IPS DF 6.9 (cell line): ENCODE data around the gene STK38.

Source experiments
- DNase-seq: peaks from one replicate; pipeline ENCODE4 v3.0.0-alpha.2; 2013; ENCODE audit warnings: low read depth, low spot score
- H3K27ac ChIP-seq: one replicate; pipeline ENCODE4 v1.5.1; 2013; ENCODE audit warnings: low read length, control low read depth
- H3K27me3 ChIP-seq: 2 replicates; pipeline ENCODE4 v1.6.1; 2013; ENCODE audit warnings: mild to moderate bottlenecking, low read length; ENCODE audit not compliant: control insufficient read depth, insufficient read depth
- H3K36me3 ChIP-seq: 2 replicates; pipeline ENCODE4 v1.6.1; 2013; ENCODE audit warnings: low read length; ENCODE audit not compliant: control insufficient read depth, insufficient read depth
- H3K4me1 ChIP-seq: 2 replicates; pipeline ENCODE4 v1.6.1; 2013; ENCODE audit warnings: low read length; ENCODE audit not compliant: control insufficient read depth, insufficient read depth
- H3K4me3 ChIP-seq: 2 replicates; pipeline ENCODE4 v1.5.1; 2013; ENCODE audit warnings: mild to moderate bottlenecking, low read length
- H3K9me3 ChIP-seq: 2 replicates; pipeline ENCODE4 v1.6.1; 2013; ENCODE audit warnings: low read length, inconsistent platforms; ENCODE audit not compliant: control insufficient read depth, insufficient read depth
- WGBS: extraction: QIAGEN DNeasy Blood & Tissue Kit; methylation state at CpG from one replicate; pipeline ENCODE4 v1.1.7; 2013; ENCODE audit warnings: mixed read lengths, missing lambda C conversion rate; ENCODE audit not compliant: insufficient read length, insufficient coverage; 5-methylcytosine and 5-hydroxymethylcytosine counted together

The STK38 gene

DNA sequence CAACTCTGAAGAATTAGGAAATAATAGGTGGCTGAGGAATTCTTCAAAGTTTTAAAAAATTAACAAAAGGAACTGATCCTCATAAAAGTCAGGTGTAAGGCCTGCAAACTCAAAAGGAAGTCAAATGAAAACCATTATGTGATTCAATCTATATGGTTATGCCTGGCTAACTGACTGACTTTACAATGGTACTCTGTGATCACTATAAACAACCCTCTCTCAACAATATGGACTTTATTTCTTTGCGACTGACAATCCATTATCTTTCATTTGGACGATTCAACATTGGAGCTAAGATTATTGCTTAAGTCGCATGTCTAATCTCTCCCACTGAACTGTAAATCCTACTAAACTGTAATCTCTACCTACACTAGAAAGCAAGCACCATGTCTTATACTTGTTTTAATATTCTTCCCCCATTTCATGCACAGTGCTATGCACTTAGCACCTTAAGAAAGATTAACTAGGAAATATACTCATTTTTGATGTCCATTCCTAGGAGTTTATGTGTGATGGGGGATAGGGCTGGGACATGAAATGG lies 1.4 kb downstream of the STK38 start:
- WGBS = no CpG with 5 or more reads among the region's 3 CpGs
- no peak for DNase-seq

GRCh38 chr6:36544228-36544627 lies 3.1 kb downstream of the STK38 start:
- H3K36me3 ChIP-seq = peaks cover 3% of the 10 kb centered on the region; the same call in 1 of the 2 replicates
- DNase-seq = no peak
- no peak overlapping the region for H3K27ac ChIP-seq
- no CpG with 5 or more reads among the region's 1 CpG for WGBS
- H3K9me3 ChIP-seq = no peaks in the 10 kb centered on the region
- H3K27me3 ChIP-seq = no peaks in the 10 kb centered on the region
- no peak overlapping the region for H3K4me3 ChIP-seq
- no peaks in the 10 kb centered on the region; the same call in 1 of the 2 replicates for H3K4me1 ChIP-seq

More for the DNA sequence above, 1.4 kb downstream of the STK38 start:
- Histone ChIP-seq H3K27me3 (no peaks in the 10 kb centered on the region), H3K4me3 (peak overlapping the region; percentile 90; the same call in 1 of the 2 replicates), H3K4me1 (no peaks in the 10 kb centered on the region; the same call in 1 of the 2 replicates), H3K36me3 (no peaks in the 10 kb centered on the region), H3K27ac (no peak overlapping the region), H3K9me3 (no peaks in the 10 kb centered on the region)

DNA sequence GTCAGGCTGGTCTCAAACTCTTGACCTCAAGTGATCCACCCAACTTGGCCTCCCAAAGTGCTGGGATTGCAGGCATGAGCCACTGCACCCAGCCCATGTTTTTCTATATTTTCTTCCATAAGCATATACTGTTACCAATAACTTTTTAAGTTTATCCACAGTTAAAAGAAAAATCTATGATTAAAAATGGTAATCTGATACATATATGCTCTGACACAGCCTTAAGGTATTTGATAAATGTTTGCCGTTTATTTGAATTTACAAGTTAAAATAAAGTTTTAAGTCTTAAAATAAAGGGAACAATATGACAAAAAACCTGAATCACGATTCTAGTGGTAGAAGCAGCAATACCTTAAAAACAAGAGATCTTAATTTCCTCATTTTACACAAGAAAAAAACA lies 5.2 kb downstream of the STK38 start:
- no peak for DNase-seq
- H3K27ac ChIP-seq = no peak overlapping the region
- no peaks in the 10 kb centered on the region for H3K9me3 ChIP-seq
- no peaks in the 10 kb centered on the region for H3K4me1 ChIP-seq
- no peak overlapping the region for H3K4me3 ChIP-seq
- no peaks in the 10 kb centered on the region for H3K27me3 ChIP-seq
- H3K36me3 ChIP-seq = peaks cover 3% of the 10 kb centered on the region; the same call in 1 of the 2 replicates
- no CpG with 5 or more reads among the region's 2 CpGs for WGBS

- Histone ChIP-seq H3K4me1 (no peaks in the 10 kb centered on the region), H3K36me3 (peaks cover 3% of the 10 kb centered on the region; the same call in 1 of the 2 replicates), H3K9me3 (no peaks in the 10 kb centered on the region), H3K27ac (no peak overlapping the region), H3K27me3 (no peaks in the 10 kb centered on the region), H3K4me3 (no peak overlapping the region)
- WGBS = no CpG with 5 or more reads among the region's 4 CpGs
- no peak for DNase-seq
Measured at GRCh38 chr6:36539814-36540568, 7.3 kb downstream of the STK38 start.

- Histone ChIP-seq H3K27me3 (no peaks in the 10 kb centered on the region), H3K4me1 (no peaks in the 10 kb centered on the region), H3K27ac (no peak overlapping the region), H3K4me3 (no peak overlapping the region), H3K36me3 (peaks cover 3% of the 10 kb centered on the region; the same call in 1 of the 2 replicates), H3K9me3 (no peaks in the 10 kb centered on the region)
- no CpG with 5 or more reads among the region's 3 CpGs for WGBS
- DNase-seq = no peak
Measured at GRCh38 chr6:36536873-36537547, 10.3 kb downstream of the STK38 start.

DNA sequence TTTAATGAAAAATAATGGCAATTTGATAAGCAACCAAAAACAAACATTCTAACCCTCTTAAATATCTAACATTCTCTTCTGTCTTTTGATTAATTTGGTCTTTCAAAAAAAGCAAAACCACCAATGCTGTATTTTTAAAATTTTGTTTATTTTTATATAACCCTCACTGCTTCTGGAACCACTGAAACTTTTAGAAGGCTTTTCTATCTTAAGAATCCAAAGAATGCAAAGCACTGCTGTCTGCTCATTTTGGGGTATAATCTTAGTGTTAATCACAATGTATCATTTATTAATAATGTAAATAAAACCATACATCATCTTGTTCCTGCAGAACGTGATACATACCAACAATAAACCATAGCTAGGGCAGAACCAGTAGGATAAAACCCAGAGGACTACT lies 14.0 kb downstream of the STK38 start:
- Histone ChIP-seq H3K27me3 (no peaks in the 10 kb centered on the region), H3K4me3 (no peak overlapping the region), H3K36me3 (no peaks in the 10 kb centered on the region), H3K27ac (no peak overlapping the region), H3K9me3 (no peaks in the 10 kb centered on the region), H3K4me1 (no peaks in the 10 kb centered on the region)
- no peak for DNase-seq
- WGBS = no CpG with 5 or more reads among the region's 1 CpG

GRCh38 chr6:36526066-36526465 lies 21.2 kb downstream of the STK38 start:
- H3K36me3 ChIP-seq = no peaks in the 10 kb centered on the region; the same call in 1 of the 2 replicates
- H3K4me1 ChIP-seq = no peaks in the 10 kb centered on the region
- no peaks in the 10 kb centered on the region for H3K9me3 ChIP-seq
- no peak overlapping the region for H3K4me3 ChIP-seq
- WGBS = no CpG with 5 or more reads among the region's 2 CpGs
- no peak for DNase-seq
- no peak overlapping the region for H3K27ac ChIP-seq
- H3K27me3 ChIP-seq = no peaks in the 10 kb centered on the region

- no peaks in the 10 kb centered on the region for H3K27me3 ChIP-seq
- no peaks in the 10 kb centered on the region; the same call in 1 of the 2 replicates for H3K36me3 ChIP-seq
- no peak overlapping the region for H3K27ac ChIP-seq
- H3K4me1 ChIP-seq = no peaks in the 10 kb centered on the region
- no CpG with 5 or more reads among the region's 2 CpGs for WGBS
- no peak for DNase-seq
- H3K9me3 ChIP-seq = no peaks in the 10 kb centered on the region
- no peak overlapping the region for H3K4me3 ChIP-seq
Measured at GRCh38 chr6:36525346-36525745, 21.9 kb downstream of the STK38 start.

- no peaks in the 10 kb centered on the region for H3K9me3 ChIP-seq
- H3K4me3 ChIP-seq = no peak overlapping the region
- no peaks in the 10 kb centered on the region for H3K4me1 ChIP-seq
- no peaks in the 10 kb centered on the region; the same call in 1 of the 2 replicates for H3K36me3 ChIP-seq
- DNase-seq = no peak
- H3K27ac ChIP-seq = no peak overlapping the region
- no CpG with 5 or more reads among the region's 5 CpGs for WGBS
- no peaks in the 10 kb centered on the region for H3K27me3 ChIP-seq
Measured at GRCh38 chr6:36524871-36525270, 22.4 kb downstream of the STK38 start.

GRCh38 chr6:36523936-36524499 lies 23.3 kb downstream of the STK38 start:
- no peaks in the 10 kb centered on the region for H3K9me3 ChIP-seq
- no peak for DNase-seq
- H3K27me3 ChIP-seq = no peaks in the 10 kb centered on the region
- H3K4me1 ChIP-seq = no peaks in the 10 kb centered on the region
- no peak overlapping the region for H3K27ac ChIP-seq
- no peaks in the 10 kb centered on the region; the same call in 1 of the 2 replicates for H3K36me3 ChIP-seq
- H3K4me3 ChIP-seq = no peak overlapping the region
- no CpG with 5 or more reads among the region's 6 CpGs for WGBS
